Trophoblast cell (in vitro differentiated cells and primary cell): ENCODE results near the gene ADORA3.
A peak's percentile ranks its signal among the peaks of the same experiment; 100 is the strongest.

Experiments
- DNase-seq, 2 donors: peaks; one replicate each; pipeline ENCODE4 v3.0.0-alpha.2; 2016
- H2AFZ ChIP-seq: 2 replicates; pipeline ENCODE4 v1.6.1; 2013; ENCODE audit warnings: low read length, moderate library complexity, mild to moderate bottlenecking; ENCODE audit not compliant: insufficient read depth, poor library complexity
- H2AK5ac ChIP-seq: 2 replicates; pipeline ENCODE4 v1.6.1; 2013; ENCODE audit warnings: mild to moderate bottlenecking, low read length
- H2BK120ac ChIP-seq: 2 replicates; pipeline ENCODE4 v1.6.1; 2013; ENCODE audit warnings: low read length, mild to moderate bottlenecking, moderate library complexity; ENCODE audit not compliant: insufficient read depth, poor library complexity
- H2BK12ac ChIP-seq: 2 replicates; pipeline ENCODE4 v1.6.1; 2013; ENCODE audit warnings: mild to moderate bottlenecking, low read length, moderate library complexity
- H2BK5ac ChIP-seq: 2 replicates; pipeline ENCODE4 v1.6.1; 2013; ENCODE audit warnings: low read length, low read depth, moderate library complexity, mild to moderate bottlenecking; ENCODE audit not compliant: poor library complexity
- H3K14ac ChIP-seq: 2 replicates; pipeline ENCODE4 v1.6.1; 2013; ENCODE audit warnings: mild to moderate bottlenecking, low read length
- H3K18ac ChIP-seq: 2 replicates; pipeline ENCODE4 v1.6.1; 2013; ENCODE audit warnings: mild to moderate bottlenecking, low read length
- H3K23ac ChIP-seq: 2 replicates; pipeline ENCODE4 v1.6.1; 2013; ENCODE audit warnings: low read length
- H3K27ac ChIP-seq: 2 replicates; pipeline ENCODE4 v1.5.1; 2013; ENCODE audit warnings: low read depth, mild to moderate bottlenecking, inconsistent platforms, low read length, moderate library complexity
- H3K27me3 ChIP-seq: 2 replicates; pipeline ENCODE4 v1.6.1; 2013; ENCODE audit warnings: inconsistent platforms, mild to moderate bottlenecking, low read length, moderate library complexity; ENCODE audit not compliant: insufficient read depth
- H3K36me3 ChIP-seq, 2 experiments: 1 replicate in 1 of 2; 2 replicates in 1 of 2; pipeline ENCODE4 v1.6.1; 2013; ENCODE audit warnings: low read length in 2 of 2, mild to moderate bottlenecking in 2 of 2, moderate library complexity in 1 of 2; ENCODE audit not compliant: insufficient read depth in 2 of 2, control insufficient read depth in 1 of 2
- H3K4ac ChIP-seq: 2 replicates; pipeline ENCODE4 v1.6.1; 2013; ENCODE audit warnings: low read depth, mild to moderate bottlenecking, low read length, moderate library complexity
- H3K4me1 ChIP-seq, 2 experiments: 1 replicate in 1 of 2; 2 replicates in 1 of 2; pipeline ENCODE4 v1.6.1; 2013; ENCODE audit warnings: low read length in 2 of 2, mild to moderate bottlenecking in 2 of 2, moderate library complexity in 1 of 2; ENCODE audit not compliant: insufficient read depth in 2 of 2, control insufficient read depth in 1 of 2
- H3K4me2 ChIP-seq: 2 replicates; pipeline ENCODE4 v1.6.1; 2013; ENCODE audit warnings: inconsistent platforms, mild to moderate bottlenecking, low read length, moderate library complexity
- H3K4me3 ChIP-seq: 2 replicates; pipeline ENCODE4 v1.5.1; 2013; ENCODE audit warnings: mild to moderate bottlenecking, low read depth, low read length, inconsistent platforms
- H3K79me1 ChIP-seq: one replicate; pipeline ENCODE4 v1.6.1; 2013; ENCODE audit warnings: low read length
- H3K79me2 ChIP-seq: 2 replicates; pipeline ENCODE4 v1.6.1; 2013; ENCODE audit warnings: low read length, mild to moderate bottlenecking; ENCODE audit not compliant: control insufficient read depth, insufficient read depth, poor library complexity
- H3K9ac ChIP-seq: 2 replicates; pipeline ENCODE4 v1.6.1; 2013; ENCODE audit warnings: mild to moderate bottlenecking, low read length
- H3K9me3 ChIP-seq: 2 replicates; pipeline ENCODE4 v1.6.1; 2013; ENCODE audit warnings: low read depth, mild to moderate bottlenecking, control low read depth, inconsistent platforms, low read length; ENCODE audit not compliant: insufficient read depth
- H4K12ac ChIP-seq: 2 replicates; pipeline ENCODE4 v1.6.1; 2013; ENCODE audit warnings: low read depth, mild to moderate bottlenecking, low read length, moderate library complexity
- H4K8ac ChIP-seq: 2 replicates; pipeline ENCODE4 v1.6.1; 2013; ENCODE audit warnings: low read depth, mild to moderate bottlenecking, low read length, moderate library complexity
- H4K91ac ChIP-seq: one replicate; pipeline ENCODE4 v1.6.1; 2013; ENCODE audit warnings: low read depth, mild to moderate bottlenecking, low read length, moderate library complexity
- WGBS: extraction: QIAGEN DNeasy Blood & Tissue Kit; methylation state at CpG from one replicate; pipeline ENCODE4 v1.1.7; 2013; ENCODE audit warnings: missing lambda C conversion rate; ENCODE audit not compliant: insufficient read length, insufficient coverage; ENCODE audit errors: extremely low coverage; 5-methylcytosine and 5-hydroxymethylcytosine counted together

The ADORA3 gene

GRCh38 chr1:111453706-111454105, 49.7 kb downstream of the ADORA3 start:
- no peak overlapping the region for H2BK120ac ChIP-seq
- H3K9ac ChIP-seq = no peak overlapping the region
- peaks cover 0 to 2% of the 10 kb centered on the region in 2 experiments for H3K4me1 ChIP-seq
- no peak overlapping the region for H3K4me2 ChIP-seq
- H4K91ac ChIP-seq = no peak overlapping the region
- no peak overlapping the region for H3K18ac ChIP-seq
- no peak overlapping the region for H3K4ac ChIP-seq
- H2BK5ac ChIP-seq = no peak overlapping the region
- WGBS = no CpG with 5 or more reads among the region's 3 CpGs
- H4K12ac ChIP-seq = no peak overlapping the region
- H3K27ac ChIP-seq = no peak overlapping the region
- H2AFZ ChIP-seq = no peak overlapping the region
- peaks cover 7% of the 10 kb centered on the region for H3K79me2 ChIP-seq
- H3K36me3 ChIP-seq = peaks cover 8 to 15% of the 10 kb centered on the region in 2 experiments
- H3K14ac ChIP-seq = no peak overlapping the region
- H3K9me3 ChIP-seq = no peaks in the 10 kb centered on the region
- H3K27me3 ChIP-seq = no peaks in the 10 kb centered on the region
- no peak overlapping the region for H2BK12ac ChIP-seq
- H3K23ac ChIP-seq = no peak overlapping the region
- no peak overlapping the region for H3K4me3 ChIP-seq
- H3K79me1 ChIP-seq = peaks cover 6% of the 10 kb centered on the region
- H4K8ac ChIP-seq = no peak overlapping the region
- no peak overlapping the region for H2AK5ac ChIP-seq
- peak; percentile 88 to 95 for DNase-seq

- Histone ChIP-seq H3K4ac (no peak overlapping the region), H2AK5ac (no peak overlapping the region), H2BK5ac (no peak overlapping the region), H4K12ac (no peak overlapping the region), H2BK12ac (no peak overlapping the region), H3K9ac (no peak overlapping the region), H4K91ac (no peak overlapping the region), H3K79me2 (peaks cover 12% of the 10 kb centered on the region), H3K27ac (no peak overlapping the region), H3K9me3 (no peaks in the 10 kb centered on the region), H3K4me2 (no peak overlapping the region), H4K8ac (no peak overlapping the region), H2BK120ac (no peak overlapping the region), H3K27me3 (no peaks in the 10 kb centered on the region), H3K14ac (no peak overlapping the region), H3K79me1 (peaks cover 9% of the 10 kb centered on the region), H3K23ac (no peak overlapping the region), H3K18ac (no peak overlapping the region), H3K36me3 (peaks cover 6 to 9% of the 10 kb centered on the region in 2 experiments), H3K4me3 (no peak overlapping the region), H3K4me1 (peaks cover 0 to 2% of the 10 kb centered on the region in 2 experiments), H2AFZ (no peak overlapping the region)
- peak; percentile 95 to 98 for DNase-seq
- no CpG with 5 or more reads among the region's 3 CpGs for WGBS
These were observed 50.9 kb downstream of the ADORA3 start for GRCh38 chr1:111452581-111452980.

DNA sequence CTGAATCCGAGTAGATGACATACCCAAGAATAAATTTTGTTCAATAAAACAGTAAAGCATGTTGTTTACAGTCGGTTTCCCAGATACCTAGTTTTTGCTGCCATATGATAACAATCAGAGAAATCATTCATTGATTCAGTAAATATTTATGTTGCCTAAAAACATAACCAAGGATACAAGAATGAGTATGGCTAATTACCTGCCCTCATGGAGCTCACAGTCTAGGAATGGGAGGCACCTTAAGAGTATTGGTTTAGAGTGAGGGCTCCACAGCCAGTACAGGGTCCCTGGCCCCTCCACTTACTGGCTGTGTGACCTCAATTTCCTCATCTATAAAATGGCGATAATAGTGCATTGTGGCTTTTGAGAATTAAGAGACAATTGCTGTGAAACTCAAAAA, 53.2 kb downstream of the ADORA3 start:
- peaks cover 2 to 4% of the 10 kb centered on the region in 2 experiments for H3K4me1 ChIP-seq
- no peak overlapping the region for H2BK12ac ChIP-seq
- no peaks in the 10 kb centered on the region for H3K27me3 ChIP-seq
- H3K36me3 ChIP-seq = peaks cover 5 to 13% of the 10 kb centered on the region in 2 experiments
- no peak overlapping the region for H3K14ac ChIP-seq
- H3K27ac ChIP-seq = no peak overlapping the region
- no peak overlapping the region for H4K91ac ChIP-seq
- H3K9ac ChIP-seq = peak overlapping the region; percentile 96
- H2AK5ac ChIP-seq = no peak overlapping the region
- peak overlapping the region; percentile 79 for H3K4me2 ChIP-seq
- DNase-seq = no peak
- no CpG with 5 or more reads among the region's 3 CpGs for WGBS
- peaks cover 12% of the 10 kb centered on the region for H3K79me2 ChIP-seq
- no peak overlapping the region for H3K18ac ChIP-seq
- no peak overlapping the region for H2BK120ac ChIP-seq
- H4K12ac ChIP-seq = peak overlapping the region; percentile 77
- peak overlapping the region; percentile 81 for H3K4ac ChIP-seq
- H2AFZ ChIP-seq = no peak overlapping the region
- H3K23ac ChIP-seq = no peak overlapping the region
- H3K79me1 ChIP-seq = peaks cover 9% of the 10 kb centered on the region
- no peak overlapping the region for H2BK5ac ChIP-seq
- H4K8ac ChIP-seq = no peak overlapping the region
- H3K9me3 ChIP-seq = no peaks in the 10 kb centered on the region
- H3K4me3 ChIP-seq = no peak overlapping the region

GRCh38 chr1:111449703-111450017, 53.8 kb downstream of the ADORA3 start:
- H3K4ac ChIP-seq = peak overlapping the region; percentile 71
- DNase-seq = no peak
- H2BK5ac ChIP-seq = peak overlapping the region; percentile 58
- WGBS = no CpG with 5 or more reads among the region's 8 CpGs
- H3K9ac ChIP-seq = peak overlapping the region; percentile 96
- H4K8ac ChIP-seq = peak overlapping the region; percentile 96
- H3K4me2 ChIP-seq = peak overlapping the region; percentile 79
- H3K36me3 ChIP-seq = peaks cover 5 to 13% of the 10 kb centered on the region in 2 experiments
- no peak overlapping the region for H2BK12ac ChIP-seq
- H2AFZ ChIP-seq = peak overlapping the region; percentile 84
- peaks cover 9% of the 10 kb centered on the region for H3K79me1 ChIP-seq
- peak overlapping the region; percentile 95 for H3K4me3 ChIP-seq
- H2BK120ac ChIP-seq = peak overlapping the region; percentile 34
- peak overlapping the region; percentile 90 for H3K14ac ChIP-seq
- peak overlapping the region; percentile 88 for H4K91ac ChIP-seq
- H3K27ac ChIP-seq = peak overlapping the region; percentile 75
- peak overlapping the region; percentile 94 for H4K12ac ChIP-seq
- no peaks in the 10 kb centered on the region for H3K9me3 ChIP-seq
- no peaks in the 10 kb centered on the region for H3K27me3 ChIP-seq
- peaks cover 12% of the 10 kb centered on the region for H3K79me2 ChIP-seq
- no peak overlapping the region for H3K23ac ChIP-seq
- peaks cover 2 to 4% of the 10 kb centered on the region in 2 experiments for H3K4me1 ChIP-seq
- peak overlapping the region; percentile 69 for H2AK5ac ChIP-seq
- H3K18ac ChIP-seq = peak overlapping the region; percentile 62
